ENCODE results near the gene RNF187. TPM values are rescaled to one million over a fixed set of nuclear protein-coding genes. Genes with fewer than 3 reads are reported as not detected.
"Not testable (repeated sequence)": the region's sequence is repeated elsewhere in the genome, so short reads cannot be mapped to it uniquely, and the experiment has no call there.

The RNF187 gene
- total RNA-seq, 1 experiment from 2014 or later = 141 TPM

GRCh38 chr1:228465571-228466146, 21.5 kb upstream of the RNF187 start (continued):
- TF ChIP-seq AR (CRISPR knock-in tag; IDR thresholded peaks at IDR 0.05) = no peak

- H3K27ac Mint-ChIP-seq; ATAC-seq; H3K9me3 Mint-ChIP-seq; H3K36me3 Mint-ChIP-seq; POLR2A ChIA-PET; DNase-seq (ENCODE audit: low spot score); H3K4me3 Mint-ChIP-seq: not testable (repeated sequence)
- CTCF ChIA-PET = interaction anchor here (2.1 kb wide), 1 partner anchor 10 kb away, joined by 12 read pairs; a partner anchor contains a TSS
- Mint-ChIP-seq H3K4me1 (peaks cover 37% of the 10 kb centered on the region), H3K27me3 (ENCODE audit: low read depth) (peaks cover 60% of the 10 kb centered on the region)
Measured at GRCh38 chr1:228468188-228468587, 19.0 kb upstream of the RNF187 start.

- no peaks in the 10 kb centered on the region for H3K36me3 Mint-ChIP-seq
- H3K4me1 Mint-ChIP-seq = peaks cover 39% of the 10 kb centered on the region
- ChIA-PET CTCF (interaction anchor here (1.1 to 2.1 kb wide), 3 partner anchors 12 to 128 kb away, joined by 3 to 12 read pairs (median 4); partner anchors contain the start of gene TRIM11), POLR2A (interaction anchor here (0.8 to 1.6 kb wide), 2 partner anchors 9 to 12 kb away, joined by 3 to 4 read pairs; no protein-coding TSS in a partner anchor)
- TF ChIP-seq FOXK1 (CRISPR knock-in tag; IDR thresholded peaks at IDR 0.05) = no peak
- TF ChIP-seq ARID4B (CRISPR knock-in tag; IDR thresholded peaks at IDR 0.05; ENCODE audit: borderline replicate concordance) = no peak
- no peak for TF ChIP-seq CREB1 (CRISPR knock-in tag; IDR thresholded peaks at IDR 0.05)
- no peak for TF ChIP-seq AFF4 (CRISPR knock-in tag; IDR thresholded peaks at IDR 0.05; ENCODE audit: borderline replicate concordance)
- TF ChIP-seq SMAD3 (CRISPR knock-in tag; IDR thresholded peaks at IDR 0.05; ENCODE audit: borderline replicate concordance) = no peak
- no peak for TF ChIP-seq ATF1 (CRISPR knock-in tag; IDR thresholded peaks at IDR 0.05)
- no peak for TF ChIP-seq FOXP4 (CRISPR knock-in tag; IDR thresholded peaks at IDR 0.05)
- TF ChIP-seq E2F4 (CRISPR knock-in tag; IDR thresholded peaks at IDR 0.05; ENCODE audit: borderline replicate concordance, low read depth) = no peak
- no peak for TF ChIP-seq PRRX2 (CRISPR knock-in tag; IDR thresholded peaks at IDR 0.05)
- TF ChIP-seq FOXP1 (CRISPR knock-in tag; IDR thresholded peaks at IDR 0.05; ENCODE audit: borderline replicate concordance) = no peak
- peak; percentile 32 for DNase-seq (ENCODE audit: low spot score)
- H3K27ac Mint-ChIP-seq = no peak overlapping the region
- peak; percentile 27 for ATAC-seq
- H3K9me3 Mint-ChIP-seq = no peaks in the 10 kb centered on the region
- H3K4me3 Mint-ChIP-seq = peak overlapping the region; percentile 46
- peaks cover 54% of the 10 kb centered on the region for H3K27me3 Mint-ChIP-seq (ENCODE audit: low read depth)
Measured at GRCh38 chr1:228469413-228470162, 17.6 kb upstream of the RNF187 start.

All from WTC11 (cell line).